Stimulated activated CD4-positive, alpha-beta T cell treated with anti-CD3 and anti-CD28 coated beads, Interleukin-12 subunit alpha, Interleukin-12 subunit beta, amount 100 ng/mL, for 4 hours (primary cell): ENCODE results near the gene EPB41.
"Not testable (repeated sequence)": the region's sequence is repeated elsewhere in the genome, so short reads cannot be mapped to it uniquely, and the experiment has no call there.

Experiments
- DNase-seq: peaks from one replicate; pipeline ENCODE4 v3.0.0-alpha.2; 2020

The EPB41 gene

GRCh38 chr1:29056256-29056655 is 141.9 kb downstream of the EPB41 start:
- no peak for DNase-seq

DNA sequence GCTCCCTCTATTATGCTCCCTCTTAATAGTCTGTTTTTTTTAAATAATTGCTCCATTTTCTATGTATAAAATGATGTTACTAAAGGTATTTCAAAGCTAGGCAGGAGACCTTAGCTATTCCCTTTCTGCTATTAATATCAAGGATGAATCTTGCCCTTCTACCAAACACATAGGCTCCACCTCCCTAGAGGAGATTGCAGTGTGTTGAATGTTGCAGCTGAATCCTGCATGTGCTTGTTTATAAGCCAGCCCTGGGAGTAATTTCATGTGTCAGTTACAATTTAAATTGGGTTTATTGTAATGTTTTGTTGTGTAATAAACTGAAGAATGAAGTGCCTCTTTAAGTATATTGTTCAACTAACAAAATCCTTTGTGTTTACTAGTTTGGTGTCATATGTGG is 143.3 kb downstream of the EPB41 start:
- DNase-seq, result no peak

- peak; percentile 19 for DNase-seq
Measured at GRCh38 chr1:29062157-29062942, 148.0 kb downstream of the EPB41 start.

GRCh38 chr1:29064064-29064463 is 149.7 kb downstream of the EPB41 start:
- no peak for DNase-seq

DNA sequence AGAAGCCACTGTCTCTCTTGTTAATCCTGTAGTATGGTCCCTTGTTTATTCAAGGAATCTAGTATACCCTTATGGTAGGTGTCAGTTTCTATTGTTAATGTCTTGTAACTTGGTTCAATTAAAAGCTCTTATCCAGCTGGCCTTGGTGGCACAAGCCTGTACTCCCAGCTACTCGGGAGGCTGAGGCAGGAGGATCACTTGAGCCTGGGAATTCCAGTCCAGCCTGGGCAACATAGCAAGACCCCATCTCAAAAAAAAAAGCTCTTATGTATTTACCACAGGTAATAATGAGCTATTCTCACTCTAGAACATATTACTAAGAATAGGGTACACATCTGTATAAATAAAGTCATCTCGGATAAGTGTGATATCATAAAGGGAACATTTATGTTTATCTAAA is 162.8 kb downstream of the EPB41 start:
- DNase-seq, result no peak

GRCh38 chr1:29079916-29080629 is 165.7 kb downstream of the EPB41 start:
- DNase-seq, result not testable (repeated sequence)

GRCh38 chr1:29081201-29081600 is 166.8 kb downstream of the EPB41 start:
- DNase-seq, result no peak

DNA sequence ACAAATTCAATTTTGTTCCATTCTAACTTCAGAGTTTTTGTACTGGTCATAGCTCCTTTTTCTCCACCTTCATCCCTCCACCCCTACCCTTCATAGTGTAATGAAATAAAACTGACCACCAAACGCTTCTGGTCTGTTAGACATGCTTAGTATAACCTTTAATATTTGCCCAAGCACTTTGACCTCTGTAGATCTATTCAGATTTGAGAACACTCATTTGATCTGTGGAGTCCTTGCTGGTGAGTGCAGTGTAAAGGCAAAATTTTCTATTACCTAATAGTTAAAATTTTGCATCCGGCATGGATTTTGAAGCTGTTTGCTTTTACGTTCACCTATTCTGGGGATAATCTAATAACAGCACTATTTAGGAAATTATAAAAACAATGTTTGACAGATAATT is 168.2 kb downstream of the EPB41 start:
- DNase-seq, result no peak

- DNase-seq, result no peak
Measured at GRCh38 chr1:29083317-29084195, 169.2 kb downstream of the EPB41 start.

GRCh38 chr1:29084196-29084521 is 169.8 kb downstream of the EPB41 start:
- DNase-seq, result no peak

GRCh38 chr1:29090937-29091618 is 176.7 kb downstream of the EPB41 start:
- no peak for DNase-seq

- DNase-seq, result not testable (repeated sequence)
Measured at GRCh38 chr1:29092704-29093103, 178.3 kb downstream of the EPB41 start.

- no peak for DNase-seq
Measured at GRCh38 chr1:29094433-29094832, 180.1 kb downstream of the EPB41 start.

- no peak for DNase-seq
Measured at GRCh38 chr1:29094954-29095353, 180.6 kb downstream of the EPB41 start.

DNA sequence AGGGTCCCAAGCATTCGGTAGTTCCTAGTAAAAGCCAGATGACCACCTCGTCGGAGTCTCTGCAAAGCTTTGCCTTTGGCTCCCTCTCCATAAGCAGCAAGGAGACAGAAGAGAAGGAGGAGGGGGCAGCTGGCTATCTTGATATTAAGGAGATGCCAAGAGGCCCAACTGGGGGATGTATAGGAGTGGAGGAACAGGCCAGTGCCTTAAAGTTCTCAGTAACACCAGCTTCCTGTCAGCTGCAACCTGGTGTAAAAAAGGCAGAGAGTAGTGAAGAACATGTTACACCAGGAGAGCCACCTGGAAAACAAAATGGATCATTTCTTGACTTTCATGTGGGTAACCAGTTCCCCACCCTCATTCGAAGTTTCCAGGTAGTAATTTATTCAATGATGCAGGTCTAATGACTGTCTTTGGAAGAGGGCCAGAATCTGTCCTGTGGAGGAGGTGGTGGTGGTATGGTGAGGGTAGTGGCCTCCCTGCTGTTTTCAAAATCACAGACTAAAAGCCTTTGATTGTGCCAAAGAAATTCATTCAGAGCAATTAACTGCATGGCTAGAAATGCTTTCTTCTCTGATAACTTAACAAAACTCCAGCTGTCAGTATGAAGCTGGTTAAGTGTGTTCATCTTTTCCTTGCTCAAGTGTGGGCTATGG is 182.0 kb downstream of the EPB41 start:
- DNase-seq, result no peak

DNA sequence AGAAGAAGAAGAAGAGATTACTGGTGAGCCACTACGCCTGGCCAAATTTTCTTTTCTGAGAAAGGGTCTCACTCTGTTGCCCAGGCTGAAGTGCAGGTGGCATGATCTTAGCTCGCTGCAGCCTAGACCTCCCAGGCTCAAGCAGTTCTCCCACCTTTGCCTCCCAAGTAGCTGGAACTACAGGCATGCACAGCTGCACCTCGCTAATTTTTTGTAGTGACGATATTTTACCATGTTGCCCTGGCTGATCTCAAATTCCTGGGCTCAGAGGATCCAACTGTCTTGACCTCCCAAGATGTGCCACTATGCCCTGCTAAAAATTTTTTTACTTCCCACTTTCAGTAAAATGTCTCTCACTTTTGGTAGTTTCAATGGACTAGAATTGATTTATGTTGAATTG is 184.9 kb downstream of the EPB41 start:
- no peak for DNase-seq

- DNase-seq, result no peak
Measured at GRCh38 chr1:29100487-29100886, 186.1 kb downstream of the EPB41 start.

DNA sequence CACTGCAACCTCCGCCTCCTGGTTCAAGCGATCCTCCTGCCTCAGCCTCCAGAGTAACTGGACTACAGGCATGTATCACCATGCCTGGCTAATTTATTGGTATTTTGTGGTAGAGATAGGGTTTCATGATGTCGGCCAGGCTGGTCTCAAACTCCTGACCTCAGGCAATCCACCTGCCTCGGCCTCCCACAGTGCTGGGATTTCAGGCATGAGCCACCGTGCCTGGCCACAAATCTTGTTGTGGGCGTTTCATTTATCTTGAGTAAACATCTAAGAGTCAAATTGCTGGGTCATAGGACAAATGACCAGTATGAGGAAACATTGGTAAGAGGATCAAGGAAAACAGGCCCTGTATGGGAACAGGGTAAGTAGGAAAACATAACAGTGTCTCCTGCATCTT is 191.5 kb downstream of the EPB41 start:
- DNase-seq, result no peak

DNA sequence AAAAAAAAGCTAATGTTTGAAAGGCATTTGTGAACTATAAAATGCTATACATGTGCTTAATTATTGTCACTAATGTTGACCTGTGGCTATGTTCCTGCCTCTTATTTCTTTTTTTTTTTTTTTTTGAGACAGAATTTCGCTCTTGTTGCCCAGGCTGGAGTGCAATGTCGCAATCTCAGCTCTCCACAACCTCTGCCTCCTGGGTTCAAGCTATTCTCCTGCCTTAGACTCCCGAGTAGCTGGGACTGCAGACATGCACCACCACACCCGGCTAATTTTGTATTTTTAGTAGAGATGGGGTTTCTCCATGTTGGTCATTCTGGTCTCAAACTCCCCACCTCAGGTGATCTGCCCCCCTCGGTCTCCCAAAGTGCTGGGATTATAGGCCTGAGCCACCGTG is 193.7 kb downstream of the EPB41 start:
- DNase-seq, result not testable (repeated sequence)

GRCh38 chr1:29112705-29113412 is 198.5 kb downstream of the EPB41 start:
- no peak for DNase-seq

GRCh38 chr1:29113413-29114117 is 199.2 kb downstream of the EPB41 start:
- DNase-seq, result no peak
